GM18519 (cell line): ENCODE results near the gene PDE11A.
"Not testable (repeated sequence)": the region's sequence is repeated elsewhere in the genome, so short reads cannot be mapped to it uniquely, and the experiment has no call there.

Experiments
- ATAC-seq: cut with Tn5 transposase; IDR thresholded peaks from one replicate; pipeline ENCODE4 v1.9.1; 2021; ENCODE audit warnings: mild to moderate bottlenecking, moderate library complexity; ENCODE audit not compliant: unreplicated experiment, low FRiP score

Gene PDE11A

DNA sequence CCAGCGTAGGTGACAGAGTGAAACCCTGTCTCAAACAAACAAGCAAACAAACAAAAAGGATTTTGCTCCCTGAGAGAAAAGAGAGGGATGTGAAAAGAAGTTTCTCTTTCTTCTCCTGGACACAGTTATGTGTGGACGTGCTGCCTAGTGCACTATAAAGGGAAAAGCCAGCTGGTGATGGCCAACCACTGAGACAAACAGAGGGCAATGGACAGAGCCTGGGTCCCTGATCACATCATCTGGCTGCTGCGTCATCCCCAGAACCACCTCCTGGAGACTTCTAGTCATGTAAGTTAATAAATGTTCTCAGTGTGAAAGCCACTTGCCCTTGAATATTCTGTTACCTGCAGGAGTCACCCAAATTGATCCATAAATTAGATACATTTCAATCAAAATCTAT is 184.9 kb downstream of the PDE11A start:
- ATAC-seq, result no peak

- no peak for ATAC-seq
Measured at GRCh38 chr2:177886824-177887223, 185.8 kb downstream of the PDE11A start.

- ATAC-seq, result no peak
Measured at GRCh38 chr2:177885828-177886466, 186.6 kb downstream of the PDE11A start.

- no peak for ATAC-seq
Measured at GRCh38 chr2:177883177-177883576, 189.4 kb downstream of the PDE11A start.

DNA sequence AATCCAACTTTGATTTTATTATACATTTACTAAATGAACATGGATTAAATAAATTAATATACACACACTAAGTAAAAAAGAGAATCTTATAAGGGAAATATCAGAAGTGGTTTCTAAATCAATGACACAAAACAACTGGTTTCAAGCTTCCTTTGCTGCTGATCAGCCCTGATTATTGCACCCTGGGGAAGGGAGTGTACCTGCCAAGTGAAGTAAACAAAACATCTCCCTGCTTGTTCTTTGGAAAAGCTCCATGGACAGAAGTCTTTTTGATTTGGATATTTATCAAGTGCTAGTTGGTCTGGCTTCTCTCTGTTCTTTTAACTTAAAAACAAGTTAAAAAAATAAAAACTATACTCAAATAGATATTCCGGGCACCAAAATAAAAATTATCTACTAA is 190.1 kb downstream of the PDE11A start:
- ATAC-seq, result no peak

DNA sequence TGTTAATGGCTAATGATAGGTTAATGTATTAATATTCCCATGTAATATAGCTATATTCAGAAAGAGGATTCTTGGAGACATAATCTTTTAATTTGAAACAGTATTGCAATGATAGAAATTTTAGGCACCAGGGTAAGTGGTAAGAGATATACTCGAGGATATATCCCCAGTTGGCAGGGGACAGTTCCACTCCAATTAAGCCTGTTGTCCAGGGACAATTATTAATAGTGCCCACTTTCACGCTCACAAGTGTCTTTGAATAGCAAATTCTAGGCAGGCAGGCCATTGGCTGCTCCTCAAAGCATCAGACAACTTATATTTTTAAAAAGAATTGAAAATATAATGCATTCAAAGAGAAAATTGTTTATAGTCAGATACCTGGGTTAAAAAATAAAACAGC is 190.7 kb downstream of the PDE11A start:
- no peak for ATAC-seq

DNA sequence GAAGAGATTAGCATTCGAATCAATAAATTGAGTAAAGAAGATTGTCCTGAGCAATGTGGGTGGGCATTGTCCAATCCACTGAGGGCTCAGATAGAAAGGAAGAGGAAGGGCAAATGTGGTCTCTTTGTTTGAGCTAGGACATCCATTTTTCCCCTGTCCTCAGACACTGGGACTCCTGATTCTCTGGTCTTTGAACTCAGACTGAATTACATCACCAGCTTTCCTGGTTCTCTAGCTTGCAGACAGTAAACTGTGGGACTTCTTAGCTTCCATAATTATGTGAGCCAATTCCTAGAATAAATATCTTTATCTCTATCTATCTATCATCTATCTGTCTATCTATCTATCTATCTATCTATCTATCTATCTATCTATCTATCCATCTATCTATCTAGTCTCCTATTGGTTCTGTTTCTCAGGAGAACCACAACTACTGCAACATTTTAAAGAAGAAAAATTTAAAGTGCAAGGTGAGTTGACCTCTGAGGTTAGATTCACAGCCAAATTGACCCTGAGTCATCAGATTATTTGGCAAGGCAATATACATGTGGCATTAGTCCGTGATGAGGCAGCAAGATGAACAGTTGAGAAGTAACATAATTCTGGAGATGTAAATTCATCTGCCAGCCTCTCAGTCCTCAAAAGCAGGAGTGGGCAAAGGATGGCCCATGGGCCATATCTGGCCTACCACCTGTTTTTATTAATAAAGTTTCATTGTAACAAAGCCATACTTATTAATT is 191.4 kb downstream of the PDE11A start:
- ATAC-seq, result no peak

GRCh38 chr2:177880285-177880684 is 192.3 kb downstream of the PDE11A start:
- ATAC-seq, result no peak

DNA sequence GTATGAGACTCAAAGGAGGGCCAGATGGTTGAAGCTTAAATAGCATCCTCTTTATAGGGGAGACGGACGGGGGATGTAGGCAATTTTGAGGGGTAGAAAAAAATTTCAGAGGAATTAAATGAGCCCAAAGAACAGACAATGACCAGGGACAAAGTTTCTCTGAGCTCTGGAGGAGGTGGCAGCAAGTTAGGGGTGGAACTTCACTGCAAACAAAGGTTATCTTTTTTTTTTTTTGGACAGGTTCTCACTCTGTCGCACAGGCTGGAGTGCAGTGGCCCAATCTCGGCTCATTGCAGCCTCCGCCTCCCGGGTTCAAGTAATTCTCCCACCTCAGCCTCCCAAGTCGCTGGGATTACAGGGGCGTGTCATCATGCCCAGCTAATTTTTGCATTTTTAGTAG is 195.6 kb downstream of the PDE11A start:
- ATAC-seq, result no peak

- no peak for ATAC-seq
Measured at GRCh38 chr2:177874686-177875085, 197.9 kb downstream of the PDE11A start.

GRCh38 chr2:177873915-177874314 is 198.7 kb downstream of the PDE11A start:
- ATAC-seq, result no peak

DNA sequence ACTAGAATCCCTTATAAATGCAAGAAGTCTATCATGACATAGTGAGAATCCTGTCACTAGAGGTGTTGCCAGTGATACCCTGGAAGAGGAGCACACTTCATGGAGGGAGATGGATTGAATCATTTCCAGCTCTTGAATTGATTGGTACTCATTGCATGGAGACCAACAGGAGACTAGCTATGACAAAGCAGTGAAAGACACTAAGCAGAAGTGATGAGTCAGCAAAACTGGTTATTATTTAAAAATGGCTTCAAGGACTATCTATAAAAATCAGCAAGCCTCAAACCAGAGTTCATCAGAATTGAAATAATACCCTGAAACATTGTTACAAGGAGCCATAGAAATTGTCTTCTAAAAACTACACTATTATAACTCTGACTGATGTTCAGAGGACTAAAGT is 200.3 kb downstream of the PDE11A start:
- no peak for ATAC-seq

- ATAC-seq, result no peak
Measured at GRCh38 chr2:177869912-177870311, 202.7 kb downstream of the PDE11A start.

GRCh38 chr2:177869209-177869608 is 203.4 kb downstream of the PDE11A start:
- ATAC-seq, result no peak

- ATAC-seq, result no peak
Measured at GRCh38 chr2:177868806-177869205, 203.8 kb downstream of the PDE11A start.

GRCh38 chr2:177857538-177857937 is 215.0 kb downstream of the PDE11A start:
- ATAC-seq, result no peak

DNA sequence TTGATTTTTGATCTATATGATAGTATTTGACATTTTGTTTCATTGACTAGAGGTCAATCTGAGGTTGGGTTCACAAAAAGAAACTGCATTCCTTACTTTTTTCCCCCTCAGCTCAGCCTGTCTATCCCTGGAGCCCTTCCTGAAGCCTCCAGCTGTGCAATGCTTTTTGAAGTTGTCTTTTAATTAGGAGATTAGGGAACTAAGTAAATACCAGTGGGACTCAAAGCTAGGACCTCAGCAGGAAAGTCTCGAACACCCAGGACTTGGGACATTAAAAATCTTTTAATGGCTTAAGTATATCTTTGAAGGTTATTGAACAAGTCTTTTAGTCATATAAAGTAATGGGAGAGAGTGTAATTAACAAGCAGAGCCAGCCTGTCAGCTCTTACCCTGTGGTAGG is 220.2 kb downstream of the PDE11A start:
- no peak for ATAC-seq

DNA sequence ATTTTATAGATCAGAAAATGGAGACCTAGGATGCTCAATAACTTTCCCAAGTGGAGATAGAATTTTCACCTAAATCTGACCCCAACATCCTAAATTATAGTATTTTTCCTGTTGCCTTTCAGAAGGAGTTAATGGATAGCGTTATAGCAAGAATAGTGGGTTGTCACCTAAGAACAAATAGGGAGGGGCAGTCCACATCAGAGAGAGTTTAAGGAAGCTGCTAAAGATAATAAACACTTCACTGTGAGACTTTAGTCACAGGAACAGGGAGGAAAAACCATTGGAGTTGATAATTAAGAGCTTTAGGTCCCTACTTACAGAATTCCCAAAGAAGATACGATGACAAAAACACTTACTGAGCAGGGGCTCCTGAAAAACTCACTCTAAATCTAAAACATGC is 229.4 kb downstream of the PDE11A start:
- ATAC-seq, result no peak

GRCh38 chr2:177842243-177842642 is 230.3 kb downstream of the PDE11A start:
- no peak for ATAC-seq

- not testable (repeated sequence) for ATAC-seq
Measured at GRCh38 chr2:177835418-177836204, 237.0 kb downstream of the PDE11A start.

DNA sequence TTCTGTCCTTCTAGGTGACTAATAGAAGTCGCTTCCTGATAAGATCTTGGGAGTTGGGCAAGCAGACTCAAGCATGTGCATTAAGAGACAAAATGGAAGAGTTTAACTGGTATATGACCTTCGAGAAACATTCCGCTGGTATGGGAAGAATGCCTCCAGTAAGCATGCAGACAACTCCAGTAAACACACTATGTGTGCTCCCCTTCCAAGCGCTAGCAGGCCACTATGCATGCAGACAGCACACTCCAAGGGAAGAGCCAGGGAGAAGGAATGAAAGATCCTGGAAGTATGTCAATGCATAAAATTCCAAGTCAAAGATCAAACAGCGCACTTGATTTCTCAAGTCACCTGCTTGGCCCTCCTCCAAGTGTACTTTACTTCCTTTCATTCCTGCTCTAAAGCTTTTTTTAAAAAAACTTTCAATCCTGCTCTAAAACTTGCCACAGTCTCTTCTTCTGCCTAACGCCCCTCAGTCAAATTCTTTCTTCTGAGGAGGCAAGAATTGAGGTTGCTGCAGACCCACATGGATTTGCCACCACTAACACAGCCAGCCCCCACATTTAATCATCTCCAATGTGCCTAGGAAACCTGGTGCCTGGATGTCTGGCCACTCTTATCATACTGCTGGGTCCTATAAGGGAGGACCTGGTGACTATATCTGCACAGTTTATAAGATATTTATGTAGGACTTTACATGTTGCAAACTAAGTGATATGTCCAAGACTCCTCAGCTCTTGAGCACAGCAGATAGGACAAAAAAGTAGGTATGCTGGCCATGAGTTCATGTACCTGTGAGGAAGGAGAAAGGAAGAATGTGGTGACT is 239.8 kb downstream of the PDE11A start:
- no peak for ATAC-seq
